Mucosa of gallbladder (tissue), 1 donor: Measurements from ENCODE around the gene PAM16. TPM values are rescaled to one million over a fixed set of nuclear protein-coding genes. Genes with fewer than 3 reads are reported as not detected.

ENCODE experiments used
- DNase-seq: peaks from one replicate; pipeline ENCODE4 v3.0.0-alpha.2; 2020; ENCODE audit warnings: low spot score
- total RNA-seq: library from RNA; stranded (reverse); gene quantifications from one replicate; pipeline ENCODE4 v1.2.1, GENCODE V29; 2021
- donor health status: DM: no; HTN: no; CAD: no.

The PAM16 gene
- total RNA-seq, 1 donor from 2014 or later: 27.5 TPM

DNA sequence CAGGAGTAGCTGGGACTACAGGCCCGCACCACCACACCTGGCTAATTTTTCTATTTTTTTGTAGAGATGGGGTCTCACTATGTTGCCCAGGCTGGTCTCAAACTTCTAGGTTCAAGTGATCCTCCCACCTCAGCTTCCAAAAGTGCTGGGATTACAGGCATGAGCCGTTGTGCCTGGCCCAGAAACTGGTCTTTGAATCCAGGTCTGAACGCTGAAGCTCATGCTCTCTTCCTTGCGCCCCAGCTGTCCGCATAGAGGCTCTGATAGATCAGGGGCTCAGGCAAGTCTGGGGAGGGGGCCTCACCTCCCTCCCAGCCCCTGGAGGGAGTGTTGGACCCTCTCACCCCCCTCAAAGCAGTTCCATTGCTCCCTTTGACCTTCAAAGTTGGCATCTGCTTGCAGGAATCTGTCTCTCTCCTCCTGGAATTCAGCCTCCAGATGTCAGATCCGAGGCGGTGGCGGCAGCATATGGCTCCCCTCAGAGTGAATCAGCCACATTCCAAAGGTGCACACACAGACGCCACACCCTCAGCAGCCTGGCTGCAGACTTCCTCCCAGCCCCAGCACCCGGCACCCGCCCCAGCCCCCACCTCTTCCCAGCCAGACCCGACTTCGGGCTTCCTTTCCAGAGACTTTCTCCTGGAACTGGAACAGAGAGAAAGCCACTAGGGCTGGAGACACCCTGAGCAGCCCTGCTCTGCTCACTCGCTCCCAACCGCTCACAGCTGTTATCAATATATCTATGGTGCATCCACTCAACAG, 52.2 kb downstream of the PAM16 start:
- peak; percentile 84 for DNase-seq

GRCh38 chr16:4297480-4297879, 53.6 kb downstream of the PAM16 start:
- no peak for DNase-seq

- DNase-seq: no peak
Observed at GRCh38 chr16:4295581-4295980, 55.5 kb downstream of the PAM16 start.

DNA sequence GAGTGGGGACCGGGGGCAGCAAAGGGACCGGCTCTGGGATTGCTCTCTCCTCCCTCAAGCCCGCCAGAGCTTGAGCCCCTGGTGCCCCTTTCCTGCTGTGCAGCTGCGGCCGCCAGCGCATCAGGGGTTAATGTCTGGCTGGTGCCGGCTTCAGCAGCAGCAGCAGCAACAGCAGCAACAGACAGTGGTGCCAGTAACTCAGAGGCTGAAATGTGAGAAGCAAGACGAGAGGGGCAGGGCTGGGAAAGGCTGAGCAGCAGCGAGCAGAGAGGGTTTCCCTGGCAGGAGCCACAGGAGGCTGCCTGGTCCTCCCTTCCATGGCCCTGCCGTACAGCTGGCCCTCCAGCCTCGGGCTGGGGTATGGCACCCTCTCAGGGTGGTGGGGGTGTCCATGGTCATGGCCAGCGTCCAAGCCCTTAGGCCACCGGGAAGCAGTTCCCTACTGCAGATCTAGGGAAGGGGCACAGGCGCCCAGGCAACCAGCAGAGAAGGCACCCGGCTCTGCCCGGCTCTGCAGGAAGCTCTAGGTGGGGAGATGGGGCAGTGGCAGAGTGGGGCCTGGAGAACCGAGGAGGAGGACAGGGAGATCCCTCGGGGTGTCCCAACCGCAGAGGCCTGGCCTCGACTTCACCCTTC, 57.2 kb downstream of the PAM16 start:
- DNase-seq: peak; percentile 40

DNA sequence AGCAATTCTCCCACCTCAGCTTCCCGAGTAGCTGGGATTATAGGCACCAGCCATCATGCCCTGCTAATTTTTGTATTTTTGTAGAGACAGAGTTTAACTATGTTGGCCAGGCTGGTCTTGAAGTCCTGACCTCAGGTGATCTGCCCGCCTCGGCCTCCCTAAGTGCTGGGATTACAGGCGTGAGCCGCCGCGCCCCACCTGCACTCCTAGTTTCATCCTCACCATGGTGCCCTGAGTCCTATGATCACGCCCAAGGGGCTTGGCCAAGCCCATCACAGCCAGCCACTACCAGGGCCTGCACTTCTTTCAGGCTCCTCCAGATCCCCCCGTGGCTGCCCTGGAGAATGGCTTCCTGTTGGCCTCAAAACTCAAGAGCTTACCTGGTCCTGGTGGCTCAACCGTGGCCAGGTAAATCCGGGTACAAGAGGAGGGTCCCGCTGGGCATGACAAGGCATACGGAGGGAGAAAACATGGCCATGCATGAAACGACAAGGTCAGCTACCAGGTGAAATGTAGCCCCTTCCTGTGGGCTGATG, 57.9 kb downstream of the PAM16 start:
- no peak for DNase-seq

GRCh38 chr16:4291699-4292098, 59.4 kb downstream of the PAM16 start:
- DNase-seq: no peak

Other genes starting within 250 kb of the PAM16 start
- gene ADCY9, start 234.9 kb downstream of the PAM16 start, total RNA-seq: 34.6 TPM
- 1.4 TPM for gene SRL, start 109.2 kb downstream of the PAM16 start, total RNA-seq
- 12.1 TPM for gene TFAP4, start 78.3 kb downstream of the PAM16 start, total RNA-seq
- 22.2 TPM for gene GLIS2, start 35.3 kb downstream of the PAM16 start, total RNA-seq
- gene VASN, start 20.5 kb upstream of the PAM16 start, total RNA-seq: 31.5 TPM
- gene CORO7, start 65.3 kb upstream of the PAM16 start, total RNA-seq: 58.3 TPM
- 41.0 TPM for gene DNAJA3, start 74.5 kb upstream of the PAM16 start, total RNA-seq
- gene NMRAL1, start 123.3 kb upstream of the PAM16 start, total RNA-seq: 58.9 TPM
- 85.2 TPM for gene HMOX2, start 125.1 kb upstream of the PAM16 start, total RNA-seq
- gene CDIP1, start 187.5 kb upstream of the PAM16 start, total RNA-seq: 38.7 TPM
- 0.06 TPM for gene C16orf96, start 205.0 kb upstream of the PAM16 start, total RNA-seq